ENCODE results near the gene ZMIZ2.

ZMIZ2 gene

DNA sequence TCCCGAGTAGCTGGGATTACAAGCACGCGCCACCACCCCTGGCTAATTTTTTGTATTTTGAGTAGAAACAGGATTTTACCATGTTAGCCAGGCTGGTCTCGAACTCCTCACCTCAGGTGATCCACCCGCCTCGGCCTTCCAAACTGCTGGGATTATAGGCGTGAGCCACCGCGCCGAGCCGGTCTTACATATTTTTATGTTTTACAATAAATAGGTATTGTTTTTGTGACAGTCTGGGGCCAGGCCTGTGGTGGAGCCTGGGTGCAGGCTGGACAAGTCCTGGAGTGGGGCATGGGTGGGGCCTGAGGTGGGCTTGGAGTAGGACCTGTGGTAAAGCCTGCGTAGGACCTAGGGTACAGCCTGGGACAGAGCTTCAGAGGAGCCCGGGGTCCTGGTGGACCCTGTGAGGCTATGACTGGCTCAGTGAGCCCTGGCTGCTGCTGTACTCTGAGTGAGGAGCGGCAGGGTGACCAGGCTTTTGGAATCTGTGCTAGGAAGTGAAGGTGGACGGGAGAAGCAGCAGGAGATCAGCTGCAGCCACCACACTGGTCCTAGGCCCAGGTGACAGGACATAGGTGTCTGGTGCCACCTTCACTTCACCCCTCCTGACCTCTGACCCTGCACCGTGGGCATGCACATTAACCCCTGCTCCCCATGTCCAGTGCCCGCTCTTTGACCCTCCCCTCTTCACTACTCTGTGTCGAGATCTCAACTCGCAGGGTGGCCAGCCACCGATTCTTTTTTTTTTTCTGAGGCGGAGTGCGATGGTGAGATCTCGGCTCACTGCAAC lies 9.6 kb upstream of the ZMIZ2 start:
- TF ChIP-seq, protein P1, sequence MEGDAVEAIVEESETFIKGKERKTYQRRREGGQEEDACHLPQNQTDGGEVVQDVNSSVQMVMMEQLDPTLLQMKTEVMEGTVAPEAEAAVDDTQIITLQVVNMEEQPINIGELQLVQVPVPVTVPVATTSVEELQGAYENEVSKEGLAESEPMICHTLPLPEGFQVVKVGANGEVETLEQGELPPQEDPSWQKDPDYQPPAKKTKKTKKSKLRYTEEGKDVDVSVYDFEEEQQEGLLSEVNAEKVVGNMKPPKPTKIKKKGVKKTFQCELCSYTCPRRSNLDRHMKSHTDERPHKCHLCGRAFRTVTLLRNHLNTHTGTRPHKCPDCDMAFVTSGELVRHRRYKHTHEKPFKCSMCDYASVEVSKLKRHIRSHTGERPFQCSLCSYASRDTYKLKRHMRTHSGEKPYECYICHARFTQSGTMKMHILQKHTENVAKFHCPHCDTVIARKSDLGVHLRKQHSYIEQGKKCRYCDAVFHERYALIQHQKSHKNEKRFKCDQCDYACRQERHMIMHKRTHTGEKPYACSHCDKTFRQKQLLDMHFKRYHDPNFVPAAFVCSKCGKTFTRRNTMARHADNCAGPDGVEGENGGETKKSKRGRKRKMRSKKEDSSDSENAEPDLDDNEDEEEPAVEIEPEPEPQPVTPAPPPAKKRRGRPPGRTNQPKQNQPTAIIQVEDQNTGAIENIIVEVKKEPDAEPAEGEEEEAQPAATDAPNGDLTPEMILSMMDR (conservative IDR thresholded peaks at IDR 0.05; ENCODE audit: low read depth, low read length) = no peak
- no peak overlapping the region for H3K4me3 ChIP-seq (ENCODE audit: low read length)
- DNase-seq (ENCODE audit: low read depth) = no peak

DNA sequence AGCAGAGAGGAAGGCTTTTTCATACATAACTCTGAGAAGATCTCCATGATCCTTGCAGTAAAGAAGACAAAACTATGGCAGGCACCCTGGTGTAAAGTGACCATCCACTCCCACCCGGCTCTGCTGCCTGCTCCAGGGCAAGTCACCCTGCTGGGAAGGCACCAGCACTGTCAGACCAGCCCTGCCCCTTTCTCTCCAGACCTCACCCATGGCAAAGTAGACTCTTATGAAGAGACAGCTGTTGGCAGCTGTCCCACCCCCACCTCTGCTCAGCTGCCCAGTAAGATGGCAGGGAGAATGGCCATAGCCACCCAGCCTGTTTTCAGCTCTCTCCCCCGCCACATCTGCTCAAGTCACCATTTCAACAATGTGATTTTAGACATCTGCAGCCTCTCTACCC lies 8.6 kb upstream of the ZMIZ2 start:
- DNase-seq (ENCODE audit: low read depth) = no peak
- H3K4me3 ChIP-seq (ENCODE audit: low read length) = no peak overlapping the region
- TF ChIP-seq, protein P1 (conservative IDR thresholded peaks at IDR 0.05; ENCODE audit: low read depth, low read length) = no peak

DNA sequence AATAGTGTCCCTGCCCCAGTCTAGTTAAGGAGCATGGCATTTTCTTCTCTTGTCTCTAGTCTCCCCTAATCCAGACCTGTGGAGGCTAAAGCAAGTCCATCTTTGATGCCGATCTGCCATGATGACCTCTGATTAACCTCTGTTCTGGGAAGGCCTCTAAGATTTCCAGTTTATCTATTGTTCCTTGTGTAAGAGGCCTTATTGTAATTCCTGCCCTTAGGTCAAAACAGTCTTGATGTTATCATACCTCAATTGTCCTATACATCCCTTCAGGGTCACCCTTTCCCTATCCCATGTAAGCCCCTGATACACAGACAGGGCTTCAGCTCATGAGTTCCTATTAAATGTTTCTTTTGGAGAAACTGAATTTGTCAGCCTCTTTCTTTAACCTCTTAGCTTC lies 4.9 kb upstream of the ZMIZ2 start:
- DNase-seq (ENCODE audit: low read depth) = no peak
- TF ChIP-seq, protein P1 (conservative IDR thresholded peaks at IDR 0.05; ENCODE audit: low read depth, low read length) = no peak
- no peak overlapping the region for H3K4me3 ChIP-seq (ENCODE audit: low read length)

DNA sequence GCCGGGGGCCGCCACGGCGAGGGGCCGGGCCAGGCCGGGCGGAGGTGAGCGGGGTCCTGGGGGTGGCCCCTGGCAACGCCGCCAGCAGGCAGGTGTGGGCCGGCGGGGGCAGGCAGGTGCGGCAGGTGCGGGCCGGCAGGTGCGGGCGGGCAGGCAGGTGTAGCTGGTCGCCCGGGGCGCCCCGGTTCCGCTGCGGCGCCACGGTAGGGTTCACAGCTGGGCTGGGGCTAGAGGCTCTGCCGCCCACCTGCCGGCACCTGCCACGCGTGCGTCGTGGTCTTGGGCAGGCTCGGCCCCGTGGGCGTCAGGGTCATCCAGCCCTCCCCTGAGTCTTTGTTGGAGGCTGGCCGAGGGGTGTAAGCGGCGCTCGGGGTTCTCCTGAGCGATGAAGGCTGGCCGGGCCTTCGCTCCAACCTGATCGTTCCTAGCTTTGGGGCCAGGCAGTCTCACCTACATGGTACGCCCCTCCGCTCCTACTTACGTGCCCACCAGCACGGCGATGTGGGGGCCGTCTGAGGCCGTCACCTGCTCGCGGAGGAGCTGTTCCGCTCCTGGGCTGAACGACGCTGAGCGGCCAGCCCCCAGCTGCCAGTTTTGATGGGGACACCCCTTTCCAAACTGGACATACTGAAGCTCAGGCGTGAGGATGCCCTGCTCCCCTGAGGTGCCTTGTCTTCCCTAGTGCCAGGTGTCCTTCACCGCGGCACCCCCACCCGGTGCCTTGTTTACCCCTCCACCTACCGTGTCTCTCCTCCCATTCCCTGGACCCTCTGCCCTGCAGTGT lies 493 bp downstream of the ZMIZ2 start:
- no peak for DNase-seq (ENCODE audit: low read depth)
- TF ChIP-seq, protein P1 (conservative IDR thresholded peaks at IDR 0.05; ENCODE audit: low read depth, low read length) = no peak
- H3K4me3 ChIP-seq (ENCODE audit: low read length) = peak overlapping the region; percentile 80

DNA sequence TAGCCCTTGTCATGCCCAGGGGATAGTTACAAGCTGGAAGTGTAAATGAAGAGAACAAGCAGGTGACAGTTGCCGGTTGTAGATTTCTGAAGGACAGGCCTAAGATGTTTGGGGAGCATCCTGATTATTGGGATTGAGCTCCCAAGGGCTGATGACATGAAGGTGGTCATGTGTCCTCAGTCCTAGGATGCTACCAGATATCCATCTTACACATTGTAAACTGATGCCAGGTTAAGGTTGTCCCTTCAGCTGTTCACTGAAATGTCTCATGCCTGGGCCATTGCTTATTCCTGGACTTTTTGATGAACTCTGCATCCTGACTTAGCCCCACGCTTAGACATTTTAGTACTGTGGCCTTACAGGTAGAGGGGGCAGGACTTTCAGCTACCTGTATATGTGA lies 1.3 kb downstream of the ZMIZ2 start:
- DNase-seq (ENCODE audit: low read depth) = no peak
- peak overlapping the region; percentile 80 for H3K4me3 ChIP-seq (ENCODE audit: low read length)
- TF ChIP-seq, protein P1 (conservative IDR thresholded peaks at IDR 0.05; ENCODE audit: low read depth, low read length) = no peak

DNA sequence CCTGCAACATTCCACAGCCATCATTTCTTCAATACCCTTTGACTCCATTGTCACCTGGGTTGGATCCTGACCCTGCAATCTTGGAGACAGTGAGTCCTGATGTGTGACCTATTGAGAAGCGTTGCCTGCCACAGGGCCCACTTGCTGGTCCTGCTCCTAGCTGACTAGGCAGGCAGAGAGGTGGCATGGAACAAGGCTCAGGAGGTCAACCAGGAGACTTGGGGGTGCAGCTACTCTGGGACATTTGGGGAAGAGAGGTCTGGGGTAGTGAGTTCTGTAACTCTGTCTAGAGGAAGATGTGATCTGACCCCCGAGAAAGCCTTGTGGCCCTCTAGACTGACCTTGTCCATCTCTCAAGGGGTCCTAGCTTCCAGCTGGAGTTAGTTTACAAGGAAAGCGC lies 1.8 kb downstream of the ZMIZ2 start:
- DNase-seq (ENCODE audit: low read depth) = no peak
- no peak overlapping the region for H3K4me3 ChIP-seq (ENCODE audit: low read length)
- TF ChIP-seq, protein P1 (conservative IDR thresholded peaks at IDR 0.05; ENCODE audit: low read depth, low read length) = no peak

All from retinal pigment epithelial cell (primary cell).